Lower leg skin (tissue), 4 donors: ENCODE results near the gene BICRA. TPM values are rescaled to one million over a fixed set of nuclear protein-coding genes. Genes with fewer than 3 reads are reported as not detected.

Experiments
- DNase-seq, 2 donors: peaks; one replicate each; pipeline ENCODE4 v3.0.0-alpha.2; 2019; ENCODE audit warnings: low spot score in 2 of 2
- H3K4me3 ChIP-seq: fragments of 200-600 bp; sonication (generic); 2 replicates; pipeline ENCODE4 v1.5.1; 2017; ENCODE audit warnings: mild to moderate bottlenecking, low read depth; ENCODE audit not compliant: poor library complexity, severe bottlenecking
- POLR2A ChIP-seq, 2 donors: fragments of 450-650 bp; IDR thresholded peaks; one replicate each; pipeline ENCODE4 v1.6.1; 2016 to 2017; ENCODE audit warnings: antibody characterized with exemption in 2 of 2, mild to moderate bottlenecking in 1 of 2, moderate library complexity in 1 of 2
- WGBS, 2 donors: methylation state at CpG; one replicate each; pipeline ENCODE4 v1.1.5; 2018; 5-methylcytosine and 5-hydroxymethylcytosine counted together
- intact Hi-C: fragments of 100-400 bp; cut with DNase I; formaldehyde crosslinking; loops from one replicate; pipeline ENCODE4 v1.15.0; 2023; ENCODE audit warnings: low total_unique reads
- total RNA-seq, 4 donors: library from RNA; depleted of rRNA; stranded (reverse); fragments of >200 nt; gene quantifications; one replicate each; pipeline ENCODE4 v1.1.0, GENCODE V29; 2016
- TF ChIP-seq, protein P1 (sequence below), 3 donors: fragments of 450-650 bp; IDR thresholded peaks; one replicate each; pipeline ENCODE4 v1.5.1; 2016; ENCODE audit warnings: antibody characterized with exemption in 3 of 3, mild to moderate bottlenecking in 3 of 3, moderate library complexity in 2 of 3

Gene BICRA
- total RNA-seq, 4 donors from 2014 or later = 12.5 to 25.4 (median 18.4) TPM

GRCh38 chr19:47623921-47624391 lies 15.0 kb downstream of the BICRA start:
- no peak for DNase-seq
- no peak overlapping the region for H3K4me3 ChIP-seq
- TF ChIP-seq, protein P1, sequence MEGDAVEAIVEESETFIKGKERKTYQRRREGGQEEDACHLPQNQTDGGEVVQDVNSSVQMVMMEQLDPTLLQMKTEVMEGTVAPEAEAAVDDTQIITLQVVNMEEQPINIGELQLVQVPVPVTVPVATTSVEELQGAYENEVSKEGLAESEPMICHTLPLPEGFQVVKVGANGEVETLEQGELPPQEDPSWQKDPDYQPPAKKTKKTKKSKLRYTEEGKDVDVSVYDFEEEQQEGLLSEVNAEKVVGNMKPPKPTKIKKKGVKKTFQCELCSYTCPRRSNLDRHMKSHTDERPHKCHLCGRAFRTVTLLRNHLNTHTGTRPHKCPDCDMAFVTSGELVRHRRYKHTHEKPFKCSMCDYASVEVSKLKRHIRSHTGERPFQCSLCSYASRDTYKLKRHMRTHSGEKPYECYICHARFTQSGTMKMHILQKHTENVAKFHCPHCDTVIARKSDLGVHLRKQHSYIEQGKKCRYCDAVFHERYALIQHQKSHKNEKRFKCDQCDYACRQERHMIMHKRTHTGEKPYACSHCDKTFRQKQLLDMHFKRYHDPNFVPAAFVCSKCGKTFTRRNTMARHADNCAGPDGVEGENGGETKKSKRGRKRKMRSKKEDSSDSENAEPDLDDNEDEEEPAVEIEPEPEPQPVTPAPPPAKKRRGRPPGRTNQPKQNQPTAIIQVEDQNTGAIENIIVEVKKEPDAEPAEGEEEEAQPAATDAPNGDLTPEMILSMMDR (IDR thresholded peaks at IDR 0.05) = no peak
- TF ChIP-seq POLR2A (IDR thresholded peaks at IDR 0.05) = no peak
- WGBS, 2 donors = 54 to 61% methylated on average over 18 of the region's 18 CpGs
- intact Hi-C loops = no loop called here

DNA sequence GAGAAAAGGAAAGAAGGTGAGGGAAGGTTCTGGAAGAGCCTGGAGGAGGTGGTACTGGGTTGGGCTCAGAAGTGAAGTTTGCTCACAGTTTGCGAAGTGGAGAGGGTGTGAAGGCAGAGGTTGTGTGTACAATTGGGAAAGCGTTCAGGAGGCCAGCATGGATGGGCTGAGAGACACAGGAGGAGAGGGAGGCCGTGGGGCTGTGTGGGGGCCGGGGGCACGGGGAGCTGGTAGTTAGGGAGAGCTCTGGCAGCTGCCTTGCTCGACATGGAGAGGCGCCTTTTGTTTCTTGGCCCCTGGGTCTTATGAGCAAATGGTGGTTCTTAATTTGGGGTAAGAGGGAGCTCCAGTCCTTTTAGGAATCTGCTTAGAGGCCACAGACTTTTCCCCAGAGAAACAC lies 16.7 kb downstream of the BICRA start:
- intact Hi-C loops = no loop called here
- 70 to 78% methylated on average over 7 of the region's 7 CpGs for WGBS, 2 donors
- H3K4me3 ChIP-seq = no peak overlapping the region
- TF ChIP-seq, protein P1 (IDR thresholded peaks at IDR 0.05) = no peak
- TF ChIP-seq POLR2A (IDR thresholded peaks at IDR 0.05) = no peak
- no peak for DNase-seq

- intact Hi-C loops = no loop called here
- DNase-seq = no peak
- TF ChIP-seq POLR2A (IDR thresholded peaks at IDR 0.05) = no peak
- TF ChIP-seq, protein P1 (IDR thresholded peaks at IDR 0.05) = no peak
- WGBS, 2 donors = 60 to 63% methylated on average over 8 of the region's 8 CpGs
- H3K4me3 ChIP-seq = no peak overlapping the region
These were observed 17.3 kb downstream of the BICRA start for GRCh38 chr19:47626238-47626637.

- no peak for DNase-seq
These were observed 19.3 kb downstream of the BICRA start for GRCh38 chr19:47628078-47628771.

GRCh38 chr19:47630594-47630993 lies 21.7 kb downstream of the BICRA start:
- intact Hi-C loops = no loop called here
- 86 to 93% methylated on average over 6 of the region's 6 CpGs for WGBS, 2 donors
- TF ChIP-seq, protein P1 (IDR thresholded peaks at IDR 0.05) = no peak
- no peak for TF ChIP-seq POLR2A (IDR thresholded peaks at IDR 0.05)
- DNase-seq = no peak
- no peak overlapping the region for H3K4me3 ChIP-seq

More at GRCh38 chr19:47628078-47628771, 19.3 kb downstream of the BICRA start:
- TF ChIP-seq POLR2A (IDR thresholded peaks at IDR 0.05) = no peak
- WGBS, 2 donors = 79% methylated on average over 4 of the region's 4 CpGs
- H3K4me3 ChIP-seq = no peak overlapping the region
- intact Hi-C loops = no loop called here

- no peak for TF ChIP-seq POLR2A (IDR thresholded peaks at IDR 0.05)
- TF ChIP-seq, protein P1 (IDR thresholded peaks at IDR 0.05) = no peak
- 81 to 83% methylated on average over 18 of the region's 18 CpGs for WGBS, 2 donors
These were observed 22.9 kb downstream of the BICRA start for GRCh38 chr19:47631681-47632446.

More at GRCh38 chr19:47631681-47632446, 22.9 kb downstream of the BICRA start:
- intact Hi-C loops = no loop called here
- no peak for DNase-seq
- H3K4me3 ChIP-seq = no peak overlapping the region
